Activated B cell treated with CpG ODN at 0.5 μM for 24 hours (primary cell): ENCODE data around the gene SNRNP48. TPM values are rescaled to one million over a fixed set of nuclear protein-coding genes. Genes with fewer than 3 reads are reported as not detected.

Experiments used
- ATAC-seq: fragments of 200-7000 bp; cut with Tn5 transposase; one replicate; pipeline ENCODE4 v1.10.0; 2021; ENCODE audit warnings: low read depth, mild to moderate bottlenecking, moderate library complexity
- CTCF ChIA-PET: fragments of 350-600 bp; sonication (Branson Sonifier 250); formaldehyde crosslinking; loops from one replicate; lab custom pipeline; 2021; ENCODE audit warnings: antibody characterized with exemption; lab: Charles Lee
- POLR2A ChIA-PET: fragments of 350-600 bp; sonication (Branson Sonifier 250); formaldehyde crosslinking; loops from one replicate; lab custom pipeline; 2021; ENCODE audit warnings: antibody characterized with exemption; lab: Charles Lee
- DNase-seq: peaks from one replicate; pipeline ENCODE4 v3.0.0; 2022
- H3K27ac Mint-ChIP-seq: one replicate; pipeline ENCODE4 v1.8.0; 2020; ENCODE audit warnings: mixed read lengths
- H3K27me3 Mint-ChIP-seq: one replicate; pipeline ENCODE4 v1.8.0; 2021; ENCODE audit warnings: mixed read lengths
- H3K36me3 Mint-ChIP-seq: one replicate; pipeline ENCODE4 v1.8.0; 2021; ENCODE audit warnings: low read depth, mixed read lengths
- H3K4me1 Mint-ChIP-seq: one replicate; pipeline ENCODE4 v1.8.0; 2021; ENCODE audit warnings: mixed read lengths
- H3K4me3 Mint-ChIP-seq: one replicate; pipeline ENCODE4 v1.8.0; 2020; ENCODE audit warnings: mild to moderate bottlenecking, mixed read lengths
- H3K9me3 Mint-ChIP-seq: one replicate; pipeline ENCODE4 v1.8.0; 2020; ENCODE audit warnings: mixed read lengths
- CTCF ChIP-seq: fragments of 200-600 bp; IDR thresholded peaks from one replicate; pipeline ENCODE4 v1.8.0; 2022; ENCODE audit warnings: antibody characterized with exemption, mild to moderate bottlenecking
- intact Hi-C: fragments of 100-400 bp; cut with micrococcal nuclease; formaldehyde crosslinking; loops from one replicate; pipeline ENCODE4 v1.15.1; 2024
- total RNA-seq: library from RNA; stranded (reverse); gene quantifications from 2 replicates; pipeline ENCODE4 v1.2.3, GENCODE V29; 2022

SNRNP48 gene
- total RNA-seq, 1 donor from 2014 or later, result 18.7 TPM

- no peak overlapping the region for H3K27ac Mint-ChIP-seq
- DNase-seq (no peak), ATAC-seq (no peak)
- H3K4me3 Mint-ChIP-seq, result no peak overlapping the region
- H3K9me3 Mint-ChIP-seq, result no peaks in the 10 kb centered on the region
- peaks cover 29% of the 10 kb centered on the region for H3K27me3 Mint-ChIP-seq
- CTCF ChIA-PET, result no interaction called here
- no peaks in the 10 kb centered on the region for H3K36me3 Mint-ChIP-seq
- intact Hi-C loops, result no loop called here
- POLR2A ChIA-PET, result no interaction called here
- H3K4me1 Mint-ChIP-seq, result no peaks in the 10 kb centered on the region
- TF ChIP-seq CTCF, result no peak
Observed at GRCh38 chr6:7555671-7556070, 34.3 kb upstream of the SNRNP48 start.

- ChIA-PET POLR2A (no interaction called here), CTCF (no interaction called here)
- intact Hi-C loops, result no loop called here
- TF ChIP-seq CTCF, result no peak
- H3K4me3 Mint-ChIP-seq, result no peak overlapping the region
- H3K27me3 Mint-ChIP-seq, result peaks cover 29% of the 10 kb centered on the region
- no peak for ATAC-seq
- no peak for DNase-seq
- H3K4me1 Mint-ChIP-seq, result no peaks in the 10 kb centered on the region
- H3K9me3 Mint-ChIP-seq, result no peaks in the 10 kb centered on the region
- H3K36me3 Mint-ChIP-seq, result no peaks in the 10 kb centered on the region
- no peak overlapping the region for H3K27ac Mint-ChIP-seq
Observed at GRCh38 chr6:7556394-7557106, 33.4 kb upstream of the SNRNP48 start.

GRCh38 chr6:7557652-7558051, 32.3 kb upstream of the SNRNP48 start:
- intact Hi-C loops, result no loop called here
- ChIA-PET CTCF (no interaction called here), POLR2A (no interaction called here)
- DNase-seq (no peak), ATAC-seq (no peak)
- Mint-ChIP-seq H3K36me3 (no peaks in the 10 kb centered on the region), H3K27ac (no peak overlapping the region), H3K4me3 (no peak overlapping the region), H3K9me3 (no peaks in the 10 kb centered on the region), H3K27me3 (peaks cover 33% of the 10 kb centered on the region), H3K4me1 (no peaks in the 10 kb centered on the region)
- TF ChIP-seq CTCF, result no peak

GRCh38 chr6:7558781-7559180, 31.2 kb upstream of the SNRNP48 start:
- no peak overlapping the region for H3K27ac Mint-ChIP-seq
- no peaks in the 10 kb centered on the region for H3K4me1 Mint-ChIP-seq
- DNase-seq (no peak), ATAC-seq (no peak)
- no peak overlapping the region for H3K4me3 Mint-ChIP-seq
- TF ChIP-seq CTCF, result no peak
- H3K9me3 Mint-ChIP-seq, result no peaks in the 10 kb centered on the region
- intact Hi-C loops, result no loop called here
- ChIA-PET POLR2A (no interaction called here), CTCF (no interaction called here)
- peaks cover 40% of the 10 kb centered on the region for H3K27me3 Mint-ChIP-seq
- no peaks in the 10 kb centered on the region for H3K36me3 Mint-ChIP-seq

- Mint-ChIP-seq H3K27me3 (peaks cover 44% of the 10 kb centered on the region), H3K4me1 (no peaks in the 10 kb centered on the region), H3K36me3 (no peaks in the 10 kb centered on the region), H3K27ac (no peak overlapping the region), H3K9me3 (no peaks in the 10 kb centered on the region), H3K4me3 (no peak overlapping the region)
- POLR2A ChIA-PET, result no interaction called here
- no peak for TF ChIP-seq CTCF
- CTCF ChIA-PET, result no interaction called here
- DNase-seq (no peak), ATAC-seq (no peak)
- intact Hi-C loops, result no loop called here
Observed at GRCh38 chr6:7559196-7559595, 30.8 kb upstream of the SNRNP48 start.
